ENCODE data around the gene SUGCT.

SUGCT gene

DNA sequence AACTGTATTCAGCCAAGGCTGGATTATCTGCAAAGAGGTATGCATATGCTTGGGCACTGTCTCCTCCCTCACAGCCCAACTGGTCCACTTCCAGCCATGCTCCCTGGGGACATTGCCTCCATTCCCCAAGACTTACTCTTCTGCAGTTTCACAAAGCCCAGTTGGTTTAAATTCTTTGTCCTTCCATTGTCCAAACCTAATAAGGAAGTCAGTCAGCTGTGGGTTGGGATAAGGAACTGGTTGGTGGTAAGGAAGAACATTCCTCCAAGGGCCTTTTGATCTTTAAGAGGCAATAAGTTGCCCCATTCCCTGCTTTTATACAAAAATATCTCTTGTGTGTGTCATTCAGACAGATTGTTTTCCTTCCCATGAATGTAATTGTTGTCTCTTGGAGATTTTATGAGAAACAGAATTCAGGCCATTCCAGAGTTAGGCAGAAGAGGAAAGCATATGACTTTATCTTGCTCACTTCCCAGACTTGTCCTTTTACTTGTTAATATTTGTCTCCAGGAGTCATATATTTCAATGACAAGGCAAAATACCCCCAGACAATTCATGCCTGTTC is 673.7 kb downstream of the SUGCT start:
- no peak for DNase-seq (ENCODE audit: low read depth)
- TF ChIP-seq, protein P1, sequence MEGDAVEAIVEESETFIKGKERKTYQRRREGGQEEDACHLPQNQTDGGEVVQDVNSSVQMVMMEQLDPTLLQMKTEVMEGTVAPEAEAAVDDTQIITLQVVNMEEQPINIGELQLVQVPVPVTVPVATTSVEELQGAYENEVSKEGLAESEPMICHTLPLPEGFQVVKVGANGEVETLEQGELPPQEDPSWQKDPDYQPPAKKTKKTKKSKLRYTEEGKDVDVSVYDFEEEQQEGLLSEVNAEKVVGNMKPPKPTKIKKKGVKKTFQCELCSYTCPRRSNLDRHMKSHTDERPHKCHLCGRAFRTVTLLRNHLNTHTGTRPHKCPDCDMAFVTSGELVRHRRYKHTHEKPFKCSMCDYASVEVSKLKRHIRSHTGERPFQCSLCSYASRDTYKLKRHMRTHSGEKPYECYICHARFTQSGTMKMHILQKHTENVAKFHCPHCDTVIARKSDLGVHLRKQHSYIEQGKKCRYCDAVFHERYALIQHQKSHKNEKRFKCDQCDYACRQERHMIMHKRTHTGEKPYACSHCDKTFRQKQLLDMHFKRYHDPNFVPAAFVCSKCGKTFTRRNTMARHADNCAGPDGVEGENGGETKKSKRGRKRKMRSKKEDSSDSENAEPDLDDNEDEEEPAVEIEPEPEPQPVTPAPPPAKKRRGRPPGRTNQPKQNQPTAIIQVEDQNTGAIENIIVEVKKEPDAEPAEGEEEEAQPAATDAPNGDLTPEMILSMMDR (conservative IDR thresholded peaks at IDR 0.05; ENCODE audit: low read depth, low read length), result no peak
- H3K4me3 ChIP-seq (ENCODE audit: low read length), result no peak overlapping the region

DNA sequence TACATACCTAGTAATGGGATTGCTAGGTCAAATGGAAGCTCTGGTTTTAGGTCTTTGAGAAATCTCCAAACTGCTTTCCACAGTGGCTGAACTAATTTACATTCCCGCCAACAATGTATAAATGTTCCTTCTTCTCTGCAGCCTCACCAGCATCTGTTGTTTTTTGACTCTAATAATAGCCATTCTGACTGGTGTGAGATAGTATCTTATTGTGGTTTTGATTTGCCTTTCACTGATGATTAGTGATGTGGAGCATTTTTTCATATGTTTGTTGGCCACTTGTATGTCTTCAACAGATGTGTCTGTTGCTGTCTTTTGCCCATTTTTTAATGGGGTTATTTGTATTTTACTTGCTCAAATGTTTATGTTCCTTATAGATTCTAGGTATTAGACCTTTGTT is 675.5 kb downstream of the SUGCT start:
- DNase-seq (ENCODE audit: low read depth), result no peak
- TF ChIP-seq, protein P1 (conservative IDR thresholded peaks at IDR 0.05; ENCODE audit: low read depth, low read length), result no peak

DNA sequence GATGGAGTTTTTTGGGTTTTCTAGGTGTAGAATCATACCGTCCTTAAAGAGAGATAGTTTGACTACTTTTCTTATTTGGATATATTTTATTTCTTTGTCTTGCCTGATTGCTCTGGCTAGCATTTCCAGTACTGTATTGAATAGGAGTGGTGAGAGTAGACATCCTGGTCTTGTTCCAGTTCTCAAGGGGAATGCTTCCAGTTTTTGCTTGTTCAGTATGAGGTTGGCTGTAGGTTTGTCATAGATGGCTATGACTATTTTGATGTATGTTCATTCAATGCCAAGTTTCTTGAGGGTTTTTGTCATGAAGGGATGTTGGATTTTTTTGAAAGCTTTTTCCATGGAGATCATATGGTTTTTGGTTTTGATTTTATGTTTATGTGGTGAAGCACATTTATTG is 676.9 kb downstream of the SUGCT start:
- H3K4me3 ChIP-seq (ENCODE audit: low read length), result no peak overlapping the region
- no peak for DNase-seq (ENCODE audit: low read depth)
- TF ChIP-seq, protein P1 (conservative IDR thresholded peaks at IDR 0.05; ENCODE audit: low read depth, low read length), result no peak

More for the DNA sequence above, 675.5 kb downstream of the SUGCT start:
- H3K4me3 ChIP-seq (ENCODE audit: low read length), result no peak overlapping the region

DNA sequence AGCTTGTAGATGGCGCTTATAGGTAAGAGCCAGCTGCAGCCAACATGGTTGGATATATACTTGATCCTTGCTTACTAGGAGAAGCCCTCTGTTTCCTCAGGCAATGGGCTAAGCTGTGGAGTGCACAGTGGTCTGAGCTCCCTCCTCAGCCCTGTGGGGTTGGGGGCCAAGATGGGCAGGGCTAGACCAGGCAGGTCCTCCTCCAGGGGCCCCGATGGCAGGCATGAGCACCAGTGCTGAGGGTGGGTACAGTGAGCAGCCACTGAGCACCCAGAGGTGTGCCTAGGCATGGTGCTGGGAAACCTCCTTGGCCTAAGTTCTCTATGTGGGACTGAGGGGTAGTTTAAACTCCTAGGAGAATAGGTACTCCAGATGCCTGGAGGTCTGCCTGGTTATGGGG is 680.2 kb downstream of the SUGCT start:
- no peak overlapping the region for H3K4me3 ChIP-seq (ENCODE audit: low read length)
- no peak for DNase-seq (ENCODE audit: low read depth)
- TF ChIP-seq, protein P1 (conservative IDR thresholded peaks at IDR 0.05; ENCODE audit: low read depth, low read length), result no peak

DNA sequence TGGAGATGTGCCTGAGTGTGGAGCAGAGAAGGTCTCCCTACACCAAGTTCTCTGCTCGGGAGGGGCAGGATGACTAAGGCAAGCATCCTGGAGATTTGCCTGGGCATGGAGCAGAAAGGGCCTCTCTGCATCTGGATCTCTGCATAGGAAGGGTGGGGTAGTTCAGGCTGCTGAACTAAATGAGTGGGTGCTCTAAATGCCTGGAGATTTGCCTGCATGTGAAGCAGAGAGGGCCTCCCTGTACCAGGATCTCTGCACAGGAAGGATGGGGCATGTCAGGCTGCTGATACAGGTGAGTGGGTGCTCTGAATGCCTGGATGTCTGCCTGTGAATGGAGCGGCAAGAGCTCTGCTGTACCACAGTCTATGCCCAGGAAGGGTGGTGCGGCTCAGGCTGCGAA is 680.7 kb downstream of the SUGCT start:
- DNase-seq (ENCODE audit: low read depth), result no peak
- TF ChIP-seq, protein P1 (conservative IDR thresholded peaks at IDR 0.05; ENCODE audit: low read depth, low read length), result no peak
- H3K4me3 ChIP-seq (ENCODE audit: low read length), result no peak overlapping the region

DNA sequence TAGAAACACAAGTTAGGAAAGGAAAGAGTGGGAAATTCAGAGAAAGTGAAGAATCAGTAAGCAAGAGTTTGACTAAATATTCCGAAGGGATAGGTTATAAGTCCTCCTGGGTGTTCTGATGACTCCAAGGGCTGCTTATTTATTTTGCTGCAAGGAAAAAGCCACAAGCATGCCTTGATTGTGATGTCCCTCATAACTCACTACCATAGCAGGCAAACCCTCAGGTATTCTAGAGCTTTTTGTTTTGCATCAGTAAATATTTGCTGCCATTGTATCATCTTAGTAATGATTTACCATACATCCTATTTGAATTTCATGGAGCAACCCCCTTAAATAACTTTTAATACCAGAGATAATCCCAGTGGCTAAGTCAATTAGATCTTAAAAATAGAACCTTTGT is 688.1 kb downstream of the SUGCT start:
- no peak for DNase-seq (ENCODE audit: low read depth)
- TF ChIP-seq, protein P1 (conservative IDR thresholded peaks at IDR 0.05; ENCODE audit: low read depth, low read length), result no peak
- H3K4me3 ChIP-seq (ENCODE audit: low read length), result no peak overlapping the region

DNA sequence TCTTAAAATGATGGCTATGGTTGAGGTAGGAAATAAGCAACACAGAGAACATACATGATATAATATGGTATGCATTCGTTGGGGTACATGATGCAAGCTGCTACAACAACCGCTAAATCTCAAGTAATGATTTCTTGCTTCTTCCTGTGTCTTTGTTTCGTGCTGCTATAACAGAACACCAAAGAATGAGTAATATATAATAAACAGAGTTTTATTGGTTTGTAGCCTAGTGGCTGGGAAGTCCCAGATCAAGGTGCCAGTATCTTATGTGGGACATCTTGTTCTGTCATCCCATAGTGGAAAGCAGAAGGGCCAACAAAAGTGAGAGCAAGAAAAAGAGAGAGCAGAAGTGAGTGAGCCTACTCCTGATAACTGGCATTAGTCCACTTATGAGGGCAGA is 689.7 kb downstream of the SUGCT start:
- TF ChIP-seq, protein P1 (conservative IDR thresholded peaks at IDR 0.05; ENCODE audit: low read depth, low read length), result no peak

More for the DNA sequence above, 689.7 kb downstream of the SUGCT start:
- no peak overlapping the region for H3K4me3 ChIP-seq (ENCODE audit: low read length)
- DNase-seq (ENCODE audit: low read depth), result no peak

Measured in retinal pigment epithelial cell (primary cell).